ENCODE measurements around the gene NRXN3. TPM values are rescaled to one million over a fixed set of nuclear protein-coding genes. Genes with fewer than 3 reads are reported as not detected.

The NRXN3 gene
- total and polyA plus RNA-seq, 2 experiments from 2014 or later, result 1.0 to 1.8 TPM

DNA sequence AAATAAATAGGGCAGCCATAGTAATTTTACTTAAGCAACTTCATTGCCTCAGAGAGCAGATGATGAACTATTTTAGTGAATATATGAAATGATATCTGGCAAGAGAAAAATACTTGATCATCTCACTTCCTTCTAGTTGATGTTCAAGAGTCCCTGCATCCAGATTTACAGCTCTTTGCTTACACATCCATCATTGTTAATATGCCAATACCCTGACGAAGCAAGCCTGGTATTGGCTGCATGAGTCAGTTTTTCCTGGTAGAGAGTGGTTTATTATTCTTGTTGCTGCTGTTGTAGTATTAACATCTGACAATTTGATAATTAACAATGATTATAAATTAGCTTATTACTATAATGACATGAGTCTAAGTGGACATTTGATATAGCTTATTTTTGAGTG is 681.9 kb downstream of the NRXN3 start:
- peaks cover 12% of the 10 kb centered on the region for H3K4me1 ChIP-seq (ENCODE audit: insufficient read depth)
- no peak overlapping the region for H3K4me2 ChIP-seq
- no peaks in the 10 kb centered on the region for H3K79me2 ChIP-seq (replicated peaks; ENCODE audit: insufficient read depth)
- DNase-seq (ENCODE audit: low spot score) (no peak), ATAC-seq (no peak)
- no peaks in the 10 kb centered on the region; the same call in 1 of the 2 replicates for H3K9me2 ChIP-seq (ENCODE audit: insufficient read depth)
- H3K4me3 Mint-ChIP-seq, result no peak overlapping the region
- no peak overlapping the region for H2AFZ ChIP-seq
- H3K27me3 Mint-ChIP-seq (ENCODE audit: insufficient read depth, low read depth, poor library complexity), result peaks cover 3% of the 10 kb centered on the region
- H4K20me1 ChIP-seq (replicated peaks; ENCODE audit: insufficient read depth), result no peaks in the 10 kb centered on the region
- H3K27ac Mint-ChIP-seq, result no peak overlapping the region
- no peak overlapping the region for H3K27ac ChIP-seq (ENCODE audit: low read depth)
- no peaks in the 10 kb centered on the region for H3K36me3 Mint-ChIP-seq (ENCODE audit: low read depth)
- H3K4me1 Mint-ChIP-seq, result peaks cover 36% of the 10 kb centered on the region
- H3K9me3 Mint-ChIP-seq, result no peaks in the 10 kb centered on the region
- H3K4me3 ChIP-seq, result no peak overlapping the region
- TF ChIP-seq ZNF331 (CRISPR knock-in tag; IDR thresholded peaks at IDR 0.05; ENCODE audit: low read depth) (no peak), EZH2phosphoT487 (IDR thresholded peaks at IDR 0.05; ENCODE audit: unreplicated experiment) (no peak), EZH2 (IDR thresholded peaks at IDR 0.05; ENCODE audit: low read depth, unreplicated experiment) (no peak), STAT1 (IDR thresholded peaks at IDR 0.05; ENCODE audit: unreplicated experiment) (no peak), CREB1 (CRISPR knock-in tag; IDR thresholded peaks at IDR 0.05; ENCODE audit: low read depth) (no peak)
- TF ChIP-seq, protein P1, sequence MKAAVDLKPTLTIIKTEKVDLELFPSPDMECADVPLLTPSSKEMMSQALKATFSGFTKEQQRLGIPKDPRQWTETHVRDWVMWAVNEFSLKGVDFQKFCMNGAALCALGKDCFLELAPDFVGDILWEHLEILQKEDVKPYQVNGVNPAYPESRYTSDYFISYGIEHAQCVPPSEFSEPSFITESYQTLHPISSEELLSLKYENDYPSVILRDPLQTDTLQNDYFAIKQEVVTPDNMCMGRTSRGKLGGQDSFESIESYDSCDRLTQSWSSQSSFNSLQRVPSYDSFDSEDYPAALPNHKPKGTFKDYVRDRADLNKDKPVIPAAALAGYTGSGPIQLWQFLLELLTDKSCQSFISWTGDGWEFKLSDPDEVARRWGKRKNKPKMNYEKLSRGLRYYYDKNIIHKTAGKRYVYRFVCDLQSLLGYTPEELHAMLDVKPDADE (IDR thresholded peaks at IDR 0.05), result no peak
- TF ChIP-seq, protein P2, sequence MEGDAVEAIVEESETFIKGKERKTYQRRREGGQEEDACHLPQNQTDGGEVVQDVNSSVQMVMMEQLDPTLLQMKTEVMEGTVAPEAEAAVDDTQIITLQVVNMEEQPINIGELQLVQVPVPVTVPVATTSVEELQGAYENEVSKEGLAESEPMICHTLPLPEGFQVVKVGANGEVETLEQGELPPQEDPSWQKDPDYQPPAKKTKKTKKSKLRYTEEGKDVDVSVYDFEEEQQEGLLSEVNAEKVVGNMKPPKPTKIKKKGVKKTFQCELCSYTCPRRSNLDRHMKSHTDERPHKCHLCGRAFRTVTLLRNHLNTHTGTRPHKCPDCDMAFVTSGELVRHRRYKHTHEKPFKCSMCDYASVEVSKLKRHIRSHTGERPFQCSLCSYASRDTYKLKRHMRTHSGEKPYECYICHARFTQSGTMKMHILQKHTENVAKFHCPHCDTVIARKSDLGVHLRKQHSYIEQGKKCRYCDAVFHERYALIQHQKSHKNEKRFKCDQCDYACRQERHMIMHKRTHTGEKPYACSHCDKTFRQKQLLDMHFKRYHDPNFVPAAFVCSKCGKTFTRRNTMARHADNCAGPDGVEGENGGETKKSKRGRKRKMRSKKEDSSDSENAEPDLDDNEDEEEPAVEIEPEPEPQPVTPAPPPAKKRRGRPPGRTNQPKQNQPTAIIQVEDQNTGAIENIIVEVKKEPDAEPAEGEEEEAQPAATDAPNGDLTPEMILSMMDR (conservative IDR thresholded peaks at IDR 0.05; ENCODE audit: low read depth in 2 of 2), result no peak
- H3F3A ChIP-seq (replicated peaks; ENCODE audit: low read depth), result no peaks in the 10 kb centered on the region
- H3K36me3 ChIP-seq (ENCODE audit: insufficient read depth), result no peaks in the 10 kb centered on the region
- no peaks in the 10 kb centered on the region for H3K27me3 ChIP-seq (ENCODE audit: insufficient read depth)

DNA sequence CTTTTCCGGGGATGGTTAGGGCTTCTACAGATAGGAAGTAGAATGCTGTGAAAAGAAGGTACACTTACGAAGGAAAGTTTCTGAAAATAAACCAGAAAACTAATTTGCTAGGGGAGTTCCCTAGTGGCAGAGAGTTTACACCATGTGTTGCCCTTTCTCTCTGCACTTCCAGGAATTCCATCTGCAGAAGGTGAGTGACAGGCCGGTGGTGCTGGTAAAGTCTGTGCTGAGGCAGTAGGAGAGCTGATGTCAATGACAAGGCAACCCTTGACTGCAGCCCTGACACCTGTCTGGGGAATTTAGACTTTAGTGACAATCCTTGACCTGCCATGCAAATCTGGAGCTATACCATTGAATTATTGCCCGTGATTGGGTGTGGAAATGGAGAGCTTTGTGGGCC is 687.8 kb downstream of the NRXN3 start:
- ATAC-seq (peak; percentile 60), DNase-seq (ENCODE audit: low spot score) (no peak)
- Mint-ChIP-seq H3K27ac (no peak overlapping the region), H3K27me3 (ENCODE audit: insufficient read depth, low read depth, poor library complexity) (peaks cover 1% of the 10 kb centered on the region), H3K36me3 (ENCODE audit: low read depth) (no peaks in the 10 kb centered on the region), H3K9me3 (no peaks in the 10 kb centered on the region), H3K4me1 (peaks cover 12% of the 10 kb centered on the region; the same call in 2 of the 3 replicates), H3K4me3 (no peak overlapping the region)
- no peak overlapping the region for H3K4me3 ChIP-seq
- no peaks in the 10 kb centered on the region for H3K79me2 ChIP-seq (replicated peaks; ENCODE audit: insufficient read depth)
- H3F3A ChIP-seq (replicated peaks; ENCODE audit: low read depth), result no peaks in the 10 kb centered on the region
- no peaks in the 10 kb centered on the region for H4K20me1 ChIP-seq (replicated peaks; ENCODE audit: insufficient read depth)
- no peak overlapping the region for H3K27ac ChIP-seq (ENCODE audit: low read depth)
- no peak overlapping the region for H3K4me2 ChIP-seq
- no peak overlapping the region for H2AFZ ChIP-seq
- H3K4me1 ChIP-seq (ENCODE audit: insufficient read depth), result no peaks in the 10 kb centered on the region
- H3K9me2 ChIP-seq (ENCODE audit: insufficient read depth), result no peaks in the 10 kb centered on the region
- no peaks in the 10 kb centered on the region for H3K36me3 ChIP-seq (ENCODE audit: insufficient read depth)
- no peaks in the 10 kb centered on the region for H3K27me3 ChIP-seq (ENCODE audit: insufficient read depth)
- TF ChIP-seq NANOG (IDR thresholded peaks at IDR 0.05; ENCODE audit: borderline replicate concordance), result no peak
- TF ChIP-seq, protein P3, sequence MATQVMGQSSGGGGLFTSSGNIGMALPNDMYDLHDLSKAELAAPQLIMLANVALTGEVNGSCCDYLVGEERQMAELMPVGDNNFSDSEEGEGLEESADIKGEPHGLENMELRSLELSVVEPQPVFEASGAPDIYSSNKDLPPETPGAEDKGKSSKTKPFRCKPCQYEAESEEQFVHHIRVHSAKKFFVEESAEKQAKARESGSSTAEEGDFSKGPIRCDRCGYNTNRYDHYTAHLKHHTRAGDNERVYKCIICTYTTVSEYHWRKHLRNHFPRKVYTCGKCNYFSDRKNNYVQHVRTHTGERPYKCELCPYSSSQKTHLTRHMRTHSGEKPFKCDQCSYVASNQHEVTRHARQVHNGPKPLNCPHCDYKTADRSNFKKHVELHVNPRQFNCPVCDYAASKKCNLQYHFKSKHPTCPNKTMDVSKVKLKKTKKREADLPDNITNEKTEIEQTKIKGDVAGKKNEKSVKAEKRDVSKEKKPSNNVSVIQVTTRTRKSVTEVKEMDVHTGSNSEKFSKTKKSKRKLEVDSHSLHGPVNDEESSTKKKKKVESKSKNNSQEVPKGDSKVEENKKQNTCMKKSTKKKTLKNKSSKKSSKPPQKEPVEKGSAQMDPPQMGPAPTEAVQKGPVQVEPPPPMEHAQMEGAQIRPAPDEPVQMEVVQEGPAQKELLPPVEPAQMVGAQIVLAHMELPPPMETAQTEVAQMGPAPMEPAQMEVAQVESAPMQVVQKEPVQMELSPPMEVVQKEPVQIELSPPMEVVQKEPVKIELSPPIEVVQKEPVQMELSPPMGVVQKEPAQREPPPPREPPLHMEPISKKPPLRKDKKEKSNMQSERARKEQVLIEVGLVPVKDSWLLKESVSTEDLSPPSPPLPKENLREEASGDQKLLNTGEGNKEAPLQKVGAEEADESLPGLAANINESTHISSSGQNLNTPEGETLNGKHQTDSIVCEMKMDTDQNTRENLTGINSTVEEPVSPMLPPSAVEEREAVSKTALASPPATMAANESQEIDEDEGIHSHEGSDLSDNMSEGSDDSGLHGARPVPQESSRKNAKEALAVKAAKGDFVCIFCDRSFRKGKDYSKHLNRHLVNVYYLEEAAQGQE (IDR thresholded peaks at IDR 0.05; ENCODE audit: unreplicated experiment), result no peak
- TF ChIP-seq, protein P4, sequence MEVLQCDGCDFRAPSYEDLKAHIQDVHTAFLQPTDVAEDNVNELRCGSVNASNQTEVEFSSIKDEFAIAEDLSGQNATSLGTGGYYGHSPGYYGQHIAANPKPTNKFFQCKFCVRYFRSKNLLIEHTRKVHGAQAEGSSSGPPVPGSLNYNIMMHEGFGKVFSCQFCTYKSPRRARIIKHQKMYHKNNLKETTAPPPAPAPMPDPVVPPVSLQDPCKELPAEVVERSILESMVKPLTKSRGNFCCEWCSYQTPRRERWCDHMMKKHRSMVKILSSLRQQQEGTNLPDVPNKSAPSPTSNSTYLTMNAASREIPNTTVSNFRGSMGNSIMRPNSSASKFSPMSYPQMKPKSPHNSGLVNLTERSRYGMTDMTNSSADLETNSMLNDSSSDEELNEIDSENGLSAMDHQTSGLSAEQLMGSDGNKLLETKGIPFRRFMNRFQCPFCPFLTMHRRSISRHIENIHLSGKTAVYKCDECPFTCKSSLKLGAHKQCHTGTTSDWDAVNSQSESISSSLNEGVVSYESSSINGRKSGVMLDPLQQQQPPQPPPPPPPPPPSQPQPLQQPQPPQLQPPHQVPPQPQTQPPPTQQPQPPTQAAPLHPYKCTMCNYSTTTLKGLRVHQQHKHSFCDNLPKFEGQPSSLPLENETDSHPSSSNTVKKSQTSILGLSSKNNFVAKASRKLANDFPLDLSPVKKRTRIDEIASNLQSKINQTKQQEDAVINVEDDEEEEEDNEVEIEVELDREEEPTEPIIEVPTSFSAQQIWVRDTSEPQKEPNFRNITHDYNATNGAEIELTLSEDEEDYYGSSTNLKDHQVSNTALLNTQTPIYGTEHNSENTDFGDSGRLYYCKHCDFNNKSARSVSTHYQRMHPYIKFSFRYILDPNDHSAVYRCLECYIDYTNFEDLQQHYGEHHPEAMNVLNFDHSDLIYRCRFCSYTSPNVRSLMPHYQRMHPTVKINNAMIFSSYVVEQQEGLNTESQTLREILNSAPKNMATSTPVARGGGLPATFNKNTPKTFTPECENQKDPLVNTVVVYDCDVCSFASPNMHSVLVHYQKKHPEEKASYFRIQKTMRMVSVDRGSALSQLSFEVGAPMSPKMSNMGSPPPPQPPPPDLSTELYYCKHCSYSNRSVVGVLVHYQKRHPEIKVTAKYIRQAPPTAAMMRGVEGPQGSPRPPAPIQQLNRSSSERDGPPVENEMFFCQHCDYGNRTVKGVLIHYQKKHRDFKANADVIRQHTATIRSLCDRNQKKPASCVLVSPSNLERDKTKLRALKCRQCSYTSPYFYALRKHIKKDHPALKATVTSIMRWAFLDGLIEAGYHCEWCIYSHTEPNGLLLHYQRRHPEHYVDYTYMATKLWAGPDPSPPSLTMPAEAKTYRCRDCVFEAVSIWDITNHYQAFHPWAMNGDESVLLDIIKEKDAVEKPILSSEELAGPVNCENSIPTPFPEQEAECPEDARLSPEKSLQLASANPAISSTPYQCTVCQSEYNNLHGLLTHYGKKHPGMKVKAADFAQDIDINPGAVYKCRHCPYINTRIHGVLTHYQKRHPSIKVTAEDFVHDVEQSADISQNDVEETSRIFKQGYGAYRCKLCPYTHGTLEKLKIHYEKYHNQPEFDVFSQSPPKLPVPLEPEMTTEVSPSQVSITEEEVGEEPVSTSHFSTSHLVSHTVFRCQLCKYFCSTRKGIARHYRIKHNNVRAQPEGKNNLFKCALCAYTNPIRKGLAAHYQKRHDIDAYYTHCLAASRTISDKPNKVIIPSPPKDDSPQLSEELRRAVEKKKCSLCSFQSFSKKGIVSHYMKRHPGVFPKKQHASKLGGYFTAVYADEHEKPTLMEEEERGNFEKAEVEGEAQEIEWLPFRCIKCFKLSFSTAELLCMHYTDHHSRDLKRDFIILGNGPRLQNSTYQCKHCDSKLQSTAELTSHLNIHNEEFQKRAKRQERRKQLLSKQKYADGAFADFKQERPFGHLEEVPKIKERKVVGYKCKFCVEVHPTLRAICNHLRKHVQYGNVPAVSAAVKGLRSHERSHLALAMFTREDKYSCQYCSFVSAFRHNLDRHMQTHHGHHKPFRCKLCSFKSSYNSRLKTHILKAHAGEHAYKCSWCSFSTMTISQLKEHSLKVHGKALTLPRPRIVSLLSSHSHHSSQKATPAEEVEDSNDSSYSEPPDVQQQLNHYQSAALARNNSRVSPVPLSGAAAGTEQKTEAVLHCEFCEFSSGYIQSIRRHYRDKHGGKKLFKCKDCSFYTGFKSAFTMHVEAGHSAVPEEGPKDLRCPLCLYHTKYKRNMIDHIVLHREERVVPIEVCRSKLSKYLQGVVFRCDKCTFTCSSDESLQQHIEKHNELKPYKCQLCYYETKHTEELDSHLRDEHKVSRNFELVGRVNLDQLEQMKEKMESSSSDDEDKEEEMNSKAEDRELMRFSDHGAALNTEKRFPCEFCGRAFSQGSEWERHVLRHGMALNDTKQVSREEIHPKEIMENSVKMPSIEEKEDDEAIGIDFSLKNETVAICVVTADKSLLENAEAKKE (CRISPR knock-in tag; IDR thresholded peaks at IDR 0.05), result no peak

Data from GM23338 (cell line).